Kidney (tissue), 14 donors: Measurements from ENCODE around the gene FOCAD. TPM values are rescaled to one million over a fixed set of nuclear protein-coding genes. Genes with fewer than 3 reads are reported as not detected.

Experiments
- DNase-seq, 5 donors: peaks; one replicate each; pipeline ENCODE4 v3.0.0-alpha.2; 2013 to 2020
- FAIRE-seq: peaks from 2 replicates; lab custom pipeline; 2012; peaks lifted over from hg19 to GRCh38; lab: Jason Lieb, UNC
- H3K27ac ChIP-seq, 2 donors: one replicate each; pipeline ENCODE4 v1.7.0; 2013; ENCODE audit warnings: low read depth in 2 of 2, low read length in 2 of 2, inconsistent platforms in 1 of 2
- H3K27me3 ChIP-seq: one replicate; pipeline ENCODE4 v1.7.1; 2013; ENCODE audit warnings: low read length, inconsistent platforms; ENCODE audit not compliant: control insufficient read depth, insufficient read depth
- H3K36me3 ChIP-seq, 3 donors: one replicate each; pipeline versions ENCODE4 v1.7.0 to v1.7.1; 2013; ENCODE audit warnings: low read length in 3 of 3, control low read depth in 1 of 3, inconsistent platforms in 1 of 3; ENCODE audit not compliant: insufficient read depth in 3 of 3, control insufficient read depth in 2 of 3
- H3K4me1 ChIP-seq, 3 donors: one replicate each; pipeline versions ENCODE4 v1.7.0 to v1.7.1; 2013; ENCODE audit warnings: low read length in 3 of 3, inconsistent platforms in 1 of 3, low read depth in 1 of 3; ENCODE audit not compliant: control insufficient read depth in 2 of 3, insufficient read depth in 2 of 3
- H3K4me3 ChIP-seq, 3 donors: one replicate each; pipeline versions ENCODE4 v1.7.0 to v1.8.1; 2013; ENCODE audit warnings: low read length in 3 of 3, control low read depth in 1 of 3, inconsistent platforms in 1 of 3
- H3K9ac ChIP-seq, 3 donors: one replicate each; pipeline versions ENCODE4 v1.7.0 to v1.7.1; 2013; ENCODE audit warnings: low read length in 3 of 3, control low read depth in 1 of 3, inconsistent platforms in 1 of 3
- H3K9me3 ChIP-seq, 3 donors: one replicate each; pipeline versions ENCODE4 v1.7.0 to v1.7.1; 2013; ENCODE audit warnings: low read length in 3 of 3, control low read depth in 1 of 3, inconsistent platforms in 1 of 3; ENCODE audit not compliant: control insufficient read depth in 2 of 3, insufficient read depth in 1 of 3
- CTCF ChIP-seq: IDR thresholded peaks from 3 replicates; pipeline ENCODE4 v1.5.1; 2012; ENCODE audit warnings: mild to moderate bottlenecking, moderate library complexity, borderline replicate concordance; ENCODE audit not compliant: insufficient read depth; ENCODE audit errors: extremely low read depth
- intact Hi-C: fragments of 100-400 bp; cut with DNase I; formaldehyde crosslinking; loops from one replicate; pipeline ENCODE4 v1.11.1; 2022
- polyA plus RNA-seq: library from polyadenylated mRNA; stranded (reverse); fragments of 350-450 nt; fragmentation: Illumina TruSeq; extraction: RNeasy Lipid Tissue Mini Kit (QIAGEN cat#74804); gene quantifications from one replicate; pipeline ENCODE4 v1.2.3, GENCODE V29; 2014; ENCODE audit warnings: low read depth, low replicate concordance; ENCODE audit not compliant: insufficient read depth
- total RNA-seq: library from RNA; stranded (reverse); fragmentation: NEBNext Ultra II Directional; extraction: Animal tissue kit (Norgen Biotek cat#: 25700); gene quantifications from one replicate; pipeline ENCODE4 v1.2.1, GENCODE V29; 2021
- donor health status: control.
- donor health status: control.
- donor health status: control.
- donor health status: control.
- donor health status: control.
- donor health status: DM: yes; HTN: yes; CAD: no.
- donor health status: Normal renal cell carcinoma (clear cell type).

Gene FOCAD
- total and polyA plus RNA-seq, 2 donors from 2014 or later: 12.2 to 35.7 TPM

GRCh38 chr9:20662156-20662555 is 21.9 kb upstream of the FOCAD start:
- DNase-seq: peak in 1 of 5 donors; percentile 12
- Histone ChIP-seq H3K4me1 (peaks cover 0 to 4% (median 0%) of the 10 kb centered on the region in 3 donors), H3K27me3 (no peaks in the 10 kb centered on the region), H3K9ac (no peak overlapping the region), H3K36me3 (no peaks in the 10 kb centered on the region), H3K9me3 (no peaks in the 10 kb centered on the region), H3K4me3 (no peak overlapping the region), H3K27ac (no peak overlapping the region)
- TF ChIP-seq CTCF: no peak
- no peak for FAIRE-seq
- intact Hi-C loops: no loop called here

- intact Hi-C loops: no loop called here
- H3K4me3 ChIP-seq: no peak overlapping the region
- H3K9ac ChIP-seq: no peak overlapping the region
- no peaks in the 10 kb centered on the region for H3K36me3 ChIP-seq
- no peak for TF ChIP-seq CTCF
- FAIRE-seq (no peak), DNase-seq (no peak)
- H3K27me3 ChIP-seq: no peaks in the 10 kb centered on the region
- no peaks in the 10 kb centered on the region for H3K9me3 ChIP-seq
- H3K4me1 ChIP-seq: peaks cover 0 to 4% (median 0%) of the 10 kb centered on the region in 3 donors
- H3K27ac ChIP-seq: no peak overlapping the region
These were observed 20.9 kb upstream of the FOCAD start for GRCh38 chr9:20663133-20663532.

GRCh38 chr9:20664501-20664900 is 19.6 kb upstream of the FOCAD start:
- DNase-seq: no peak
- Histone ChIP-seq H3K4me3 (no peak overlapping the region), H3K4me1 (peaks cover 0 to 4% (median 0%) of the 10 kb centered on the region in 3 donors), H3K9ac (no peak overlapping the region), H3K27me3 (no peaks in the 10 kb centered on the region), H3K27ac (no peak overlapping the region), H3K9me3 (no peaks in the 10 kb centered on the region), H3K36me3 (no peaks in the 10 kb centered on the region)
- TF ChIP-seq CTCF: no peak
- peak; percentile 45 for FAIRE-seq
- intact Hi-C loops: no loop called here

GRCh38 chr9:20670395-20670794 is 13.7 kb upstream of the FOCAD start:
- H3K9ac ChIP-seq: no peak overlapping the region
- H3K4me3 ChIP-seq: no peak overlapping the region
- no peak for FAIRE-seq
- H3K27me3 ChIP-seq: no peaks in the 10 kb centered on the region
- no peaks in the 10 kb centered on the region for H3K9me3 ChIP-seq
- no peak for DNase-seq
- TF ChIP-seq CTCF: no peak
- H3K27ac ChIP-seq: no peak overlapping the region
- no peaks in the 10 kb centered on the region for H3K4me1 ChIP-seq
- no peaks in the 10 kb centered on the region for H3K36me3 ChIP-seq
- intact Hi-C loops: no loop called here
